SK-N-DZ (cell line): ENCODE data around the gene TBC1D5.
"Not testable (repeated sequence)": the region's sequence is repeated elsewhere in the genome, so short reads cannot be mapped to it uniquely, and the experiment has no call there.

Experiments used
- DNase-seq: peaks from one replicate; pipeline ENCODE4 v3.0.0-alpha.2; 2015; ENCODE audit warnings: low spot score

TBC1D5 gene

DNA sequence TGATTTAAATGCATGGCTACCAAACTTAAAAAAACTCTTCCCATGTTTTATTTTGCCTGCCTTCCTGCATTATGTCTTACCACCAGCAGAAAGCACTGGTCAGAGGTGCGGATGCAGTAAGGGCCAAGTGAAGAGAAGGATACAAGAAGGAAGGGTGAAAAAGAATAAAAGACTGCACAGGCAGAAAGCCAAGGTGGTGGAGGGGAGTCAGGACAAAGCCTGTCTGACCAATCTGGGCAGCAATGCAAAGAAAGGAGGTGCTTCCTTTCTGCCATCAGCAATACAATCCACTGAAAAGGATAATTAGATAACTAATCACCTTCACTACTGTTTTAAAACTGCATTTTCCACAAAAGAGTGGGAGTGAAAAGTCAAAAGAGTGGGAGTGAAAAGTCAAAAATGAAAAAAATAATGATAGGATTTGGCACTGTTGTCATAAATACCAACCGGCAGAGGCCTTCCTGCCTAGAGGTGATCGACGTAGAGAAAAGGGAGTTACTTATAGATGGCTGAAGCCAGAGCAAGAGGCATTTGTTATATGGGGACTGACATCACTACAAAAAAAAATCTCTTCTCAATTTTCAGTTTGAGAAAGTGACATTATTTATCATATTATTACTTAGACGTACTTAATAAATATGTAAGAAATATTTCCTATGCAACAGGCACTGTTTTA is 385.3 kb downstream of the TBC1D5 start:
- DNase-seq = no peak

GRCh38 chr3:17356585-17356984 is 385.8 kb downstream of the TBC1D5 start:
- no peak for DNase-seq

DNA sequence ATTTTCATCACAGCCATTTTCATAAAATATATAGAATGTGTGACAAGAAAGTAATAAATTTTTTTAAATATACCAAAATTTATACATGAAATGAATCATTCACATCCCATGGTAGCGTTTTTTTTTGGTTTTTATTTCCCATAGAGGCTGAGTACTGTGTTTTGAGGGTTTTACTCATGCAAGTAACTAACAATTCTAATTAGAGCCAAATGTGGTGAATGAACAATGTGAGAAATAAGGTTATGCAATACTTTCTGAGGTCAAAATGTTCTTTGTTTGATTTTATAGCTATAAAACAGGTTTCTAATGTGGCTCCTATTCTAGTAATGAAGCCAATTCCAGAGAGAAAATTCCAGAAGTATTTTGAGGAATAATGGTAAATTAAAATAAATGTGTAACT is 386.8 kb downstream of the TBC1D5 start:
- no peak for DNase-seq

DNA sequence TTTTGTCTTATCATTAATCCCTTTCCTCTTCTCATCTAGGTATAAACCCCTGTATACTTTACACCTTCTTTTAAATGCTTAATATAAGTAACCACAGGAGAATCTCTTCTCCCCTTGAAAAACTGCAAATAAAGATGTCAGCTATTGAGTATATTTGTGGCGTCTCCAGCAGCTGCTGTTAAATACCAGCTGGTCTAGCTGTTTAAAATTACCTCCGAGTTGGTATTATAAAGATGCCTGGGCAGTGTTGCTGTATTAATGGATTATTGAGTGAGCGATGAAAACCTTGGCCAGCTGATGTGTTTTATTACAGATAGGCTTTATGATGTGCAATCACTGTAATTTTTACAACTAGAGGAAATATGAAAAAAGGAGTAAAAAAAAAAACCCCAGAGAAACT is 388.1 kb downstream of the TBC1D5 start:
- DNase-seq = no peak

GRCh38 chr3:17352620-17353019 is 389.8 kb downstream of the TBC1D5 start:
- DNase-seq = no peak

DNA sequence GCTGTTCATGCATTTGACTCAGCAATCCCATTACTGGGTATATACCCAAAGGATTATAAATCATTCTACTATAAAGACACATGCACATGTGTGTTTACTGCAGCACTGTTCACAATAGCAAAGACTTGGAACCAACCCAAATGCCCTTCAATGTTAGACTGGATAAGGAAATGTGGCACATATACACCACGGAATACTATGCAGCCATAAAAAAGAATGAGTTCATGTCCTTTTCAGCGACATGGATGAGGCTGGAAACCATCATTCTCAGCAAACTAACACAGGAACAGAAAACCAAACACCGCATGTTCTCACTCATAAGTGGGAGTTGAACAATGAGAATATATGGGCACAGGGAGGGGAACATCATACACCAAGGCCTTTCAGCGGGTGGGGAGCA is 391.2 kb downstream of the TBC1D5 start:
- DNase-seq = not testable (repeated sequence)

GRCh38 chr3:17349093-17349492 is 393.3 kb downstream of the TBC1D5 start:
- no peak for DNase-seq

GRCh38 chr3:17342119-17342518 is 400.3 kb downstream of the TBC1D5 start:
- DNase-seq = no peak

DNA sequence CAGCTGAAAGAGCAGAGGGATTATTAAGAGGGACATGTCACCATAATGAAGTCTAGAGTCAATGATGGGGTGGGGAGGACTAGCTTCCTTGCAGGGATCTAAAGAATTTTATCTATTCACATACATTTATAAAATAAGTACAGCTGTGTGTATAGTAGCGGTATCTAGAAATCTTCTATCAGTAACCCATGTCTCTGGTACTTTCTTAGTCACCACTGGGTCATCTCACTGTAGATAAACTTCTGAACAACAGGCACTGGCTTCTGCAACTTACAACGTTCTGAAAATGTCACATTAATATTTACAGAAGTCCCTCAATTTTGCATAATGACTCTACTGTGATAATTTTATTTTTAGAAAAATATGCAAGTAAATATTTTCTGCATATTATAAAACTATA is 401.7 kb downstream of the TBC1D5 start:
- DNase-seq = no peak

DNA sequence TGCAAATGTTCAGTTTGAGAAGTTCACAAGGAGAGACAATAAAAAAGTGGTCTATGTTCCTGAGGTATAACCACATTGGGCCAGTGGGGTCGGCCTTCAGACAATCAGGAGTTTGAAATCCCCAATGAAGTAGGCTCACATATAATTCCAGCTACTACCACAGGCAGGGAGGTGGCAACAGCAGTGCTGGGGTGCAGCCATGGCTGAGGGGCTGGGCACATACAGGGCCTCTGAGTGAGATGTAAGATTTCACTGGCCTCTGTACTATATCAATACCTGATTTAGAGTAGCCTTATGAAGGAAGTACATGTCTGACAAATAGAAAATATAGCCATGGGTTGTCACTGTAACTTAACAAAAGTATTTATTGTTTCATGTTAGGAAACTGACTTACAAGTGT is 402.2 kb downstream of the TBC1D5 start:
- DNase-seq = no peak

- DNase-seq = no peak
Measured at GRCh38 chr3:17339132-17339575, 403.3 kb downstream of the TBC1D5 start.

GRCh38 chr3:17336291-17336690 is 406.1 kb downstream of the TBC1D5 start:
- DNase-seq = no peak

DNA sequence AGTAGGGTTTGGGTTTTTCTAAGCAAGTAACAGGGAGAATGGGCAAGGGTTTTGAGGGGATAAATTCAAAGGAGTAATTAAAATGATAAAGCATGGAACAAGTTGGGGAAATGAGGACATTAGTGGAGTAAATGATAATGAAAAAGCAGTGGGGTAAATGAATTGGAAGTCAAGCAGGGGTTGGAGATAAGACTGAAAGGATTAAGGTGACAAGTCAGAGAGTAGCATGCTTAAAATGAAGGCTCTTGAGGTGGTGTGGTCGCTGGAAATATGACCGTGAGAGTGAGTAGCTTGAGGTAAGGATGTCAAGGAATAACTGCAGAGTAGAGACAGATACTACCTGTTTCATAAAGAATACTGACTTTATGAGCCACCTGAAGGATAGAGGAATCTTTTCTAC is 408.5 kb downstream of the TBC1D5 start:
- DNase-seq = no peak

DNA sequence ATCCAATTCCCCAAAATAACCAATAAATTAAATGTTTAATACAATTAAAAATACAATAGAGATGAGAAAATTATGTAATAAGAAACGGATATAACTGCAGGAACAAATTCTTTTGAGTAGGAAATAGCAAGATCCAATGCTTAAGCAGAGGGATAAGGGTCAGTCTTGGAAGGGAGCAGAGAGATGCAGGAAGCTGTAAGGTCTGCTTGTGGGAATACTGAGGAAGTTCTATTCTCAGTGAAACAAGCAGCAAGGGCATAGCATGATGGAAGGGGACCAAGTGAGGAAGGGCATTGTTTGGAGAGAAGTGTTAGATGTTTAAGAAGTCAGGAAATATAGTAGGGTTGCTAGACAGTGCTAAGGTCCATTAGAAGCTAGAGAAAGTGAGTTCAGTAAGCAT is 409.0 kb downstream of the TBC1D5 start:
- DNase-seq = no peak

DNA sequence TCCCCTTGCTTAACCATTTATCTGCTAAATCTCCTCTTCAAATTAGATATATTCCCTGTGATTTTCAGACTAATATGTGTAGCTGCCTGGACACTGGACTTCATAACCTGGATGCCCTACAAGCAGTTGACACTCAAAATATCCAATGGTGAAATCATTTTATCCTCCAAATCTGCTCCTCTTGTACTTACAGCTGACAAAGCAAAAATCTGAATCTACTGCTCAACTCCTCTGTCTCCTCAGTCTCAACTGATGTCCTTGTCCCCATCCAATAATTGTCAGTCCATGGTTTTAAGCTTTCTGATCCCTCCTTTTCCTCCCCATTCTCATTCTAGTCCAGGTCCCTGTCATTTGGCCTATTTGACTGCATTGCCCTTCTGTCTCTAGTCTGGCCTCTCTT is 411.8 kb downstream of the TBC1D5 start:
- no peak for DNase-seq

DNA sequence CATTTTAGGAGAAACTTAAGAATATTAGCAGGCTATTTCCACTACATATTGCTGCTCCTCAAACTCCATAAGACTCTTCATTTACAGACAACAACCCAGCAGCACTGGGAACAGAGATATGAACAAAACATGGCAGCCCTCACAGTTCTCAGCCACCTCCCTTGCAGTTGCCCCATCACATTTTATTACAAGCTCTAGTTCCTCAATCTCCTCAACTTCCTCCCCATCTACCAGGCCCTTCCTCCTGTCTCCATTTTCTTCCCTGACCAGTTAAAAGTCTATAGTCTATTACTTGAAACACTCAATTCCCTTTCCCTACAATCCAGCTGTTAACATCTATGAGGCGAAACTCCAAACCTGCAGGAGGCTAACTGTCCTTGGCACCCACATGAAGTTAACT is 412.5 kb downstream of the TBC1D5 start:
- DNase-seq = no peak

GRCh38 chr3:17322106-17322793 is 420.2 kb downstream of the TBC1D5 start:
- no peak for DNase-seq

DNA sequence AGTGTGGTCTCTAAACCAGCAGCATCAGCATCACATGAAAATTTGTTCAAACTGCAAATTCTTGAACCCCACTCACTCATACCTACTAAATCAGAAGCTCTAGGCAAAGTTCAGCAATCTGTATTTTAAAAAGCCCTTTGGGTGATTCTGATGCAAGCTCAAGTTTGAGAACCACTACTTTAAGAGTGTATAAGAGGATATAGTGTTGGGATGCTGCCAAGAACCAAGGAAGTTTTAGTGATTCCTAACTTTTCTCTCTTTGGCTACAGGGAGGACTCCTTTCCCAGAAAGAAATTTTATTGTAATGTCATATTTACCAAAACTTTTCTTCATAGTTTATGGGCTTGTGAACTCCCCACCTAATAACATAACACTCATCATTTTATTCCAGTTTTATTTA is 422.2 kb downstream of the TBC1D5 start:
- DNase-seq = no peak

DNA sequence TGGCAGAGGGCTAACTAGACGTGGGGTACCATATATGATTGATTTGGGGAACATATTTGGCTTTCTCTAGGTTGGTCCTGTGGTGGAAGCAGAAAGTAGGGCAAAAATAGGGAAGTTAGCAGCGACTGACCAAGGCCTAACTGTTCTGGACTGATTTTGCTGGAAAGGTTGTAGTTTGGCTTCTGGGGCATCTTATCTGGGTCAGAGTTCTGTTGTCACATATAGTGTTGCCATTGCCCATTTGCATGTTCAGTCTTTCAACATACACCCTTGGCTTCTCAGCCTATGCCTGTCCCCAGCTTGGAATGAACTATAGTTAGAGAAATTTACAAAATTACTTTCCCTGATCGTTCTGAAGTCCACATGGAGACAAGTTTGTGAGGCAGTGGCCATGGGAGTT is 426.5 kb downstream of the TBC1D5 start:
- no peak for DNase-seq

GRCh38 chr3:17314171-17314570 is 428.3 kb downstream of the TBC1D5 start:
- DNase-seq = no peak

DNA sequence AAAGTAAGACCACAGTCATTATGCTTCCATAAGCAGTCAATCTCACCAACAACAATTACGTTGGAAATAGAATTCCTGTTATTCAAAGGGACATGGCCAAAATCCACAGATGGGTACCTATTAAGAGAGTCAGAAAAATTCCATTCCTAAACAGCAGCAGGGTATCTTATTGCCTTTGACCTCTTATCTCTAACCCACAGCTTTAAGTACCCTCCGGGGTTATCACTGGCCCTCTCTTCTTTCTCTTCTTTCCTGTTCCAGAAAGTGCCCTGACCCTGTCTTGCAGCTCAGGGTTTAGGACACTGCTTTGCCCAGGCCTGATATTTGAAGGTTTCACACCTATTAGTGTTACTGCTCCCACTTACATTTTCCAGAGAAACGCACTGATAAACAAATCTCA is 428.7 kb downstream of the TBC1D5 start:
- DNase-seq = no peak

DNA sequence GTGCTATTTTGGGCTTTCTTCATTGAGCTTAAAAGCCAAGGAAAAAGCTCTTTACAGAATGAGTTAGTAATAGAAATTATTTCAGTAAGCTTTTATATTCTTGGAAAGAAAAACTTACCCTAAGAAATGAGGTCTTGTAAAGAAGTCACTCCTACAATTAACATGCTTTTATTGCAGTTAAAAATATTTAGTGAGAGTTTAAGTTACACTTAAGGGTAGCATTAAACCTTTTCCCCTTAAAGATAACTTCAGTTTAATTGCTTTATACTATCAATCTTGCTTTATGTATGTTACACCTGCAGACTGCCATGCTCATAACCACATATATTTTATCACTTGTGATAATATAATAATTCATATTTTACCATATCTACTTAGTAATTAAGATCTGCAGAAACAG is 431.4 kb downstream of the TBC1D5 start:
- no peak for DNase-seq

- DNase-seq = no peak
Measured at GRCh38 chr3:17307887-17308286, 434.5 kb downstream of the TBC1D5 start.

DNA sequence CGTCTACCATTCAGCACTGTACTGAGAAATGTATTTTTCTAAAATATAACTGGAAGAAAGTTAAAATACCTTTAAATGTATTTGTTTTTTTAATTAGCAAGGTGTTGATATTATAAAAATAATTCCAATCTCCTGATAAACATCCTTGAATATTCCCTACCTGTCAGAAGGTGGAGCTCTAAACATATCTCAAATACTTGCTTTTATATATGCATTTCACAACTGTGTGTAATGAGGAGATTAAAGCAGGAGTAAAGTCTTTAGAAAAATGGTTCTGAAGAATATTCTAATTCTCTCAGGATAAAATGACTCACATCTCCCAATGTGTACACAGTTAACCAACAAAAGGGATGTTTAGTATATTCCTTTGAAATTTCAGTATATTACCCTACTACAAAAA is 434.9 kb downstream of the TBC1D5 start:
- no peak for DNase-seq
